OCI-LY1 (cell line): ENCODE results near the gene CATSPER2.
"Not testable (repeated sequence)": the region's sequence is repeated elsewhere in the genome, so short reads cannot be mapped to it uniquely, and the experiment has no call there.

ENCODE experiments used
- EZH2 ChIP-seq: fragments of 200-600 bp; sonication (generic), shearing (Covaris generic); IDR thresholded peaks from 2 replicates; pipeline ENCODE4 v1.8.0; 2017; ENCODE audit warnings: borderline replicate concordance, mixed run types, mild to moderate bottlenecking, antibody characterized with exemption, low read length, moderate library complexity, mixed read lengths
- TF ChIP-seq, protein P1 (sequence below): fragments of 200-600 bp; sonication (generic), shearing (Covaris generic); IDR thresholded peaks from 2 replicates; pipeline ENCODE4 v1.5.1; 2017; ENCODE audit warnings: mild to moderate bottlenecking, antibody characterized with exemption, low read length, moderate library complexity, mixed read lengths

DNA sequence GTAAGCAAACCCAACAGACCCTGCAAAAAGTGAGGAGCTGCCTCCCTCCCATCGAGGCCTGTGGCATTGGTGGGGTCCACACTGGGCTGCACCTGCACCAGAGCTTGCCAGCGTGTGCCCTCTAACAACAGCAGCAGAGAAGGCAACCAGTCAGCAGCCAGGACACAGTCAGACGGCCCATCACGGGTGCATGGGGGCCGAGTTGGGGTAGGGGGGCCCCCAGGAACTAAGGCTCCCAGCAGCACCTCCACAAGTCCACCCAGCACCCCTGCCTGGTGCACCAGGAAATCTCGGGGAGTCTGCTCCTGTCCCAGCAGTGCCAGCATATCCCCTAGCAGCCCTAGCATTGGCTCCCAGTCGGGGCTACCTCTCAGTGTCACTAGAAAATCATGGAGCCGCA, 30.9 kb downstream of the CATSPER2 start:
- not testable (repeated sequence) for TF ChIP-seq EZH2
- TF ChIP-seq, protein P1, sequence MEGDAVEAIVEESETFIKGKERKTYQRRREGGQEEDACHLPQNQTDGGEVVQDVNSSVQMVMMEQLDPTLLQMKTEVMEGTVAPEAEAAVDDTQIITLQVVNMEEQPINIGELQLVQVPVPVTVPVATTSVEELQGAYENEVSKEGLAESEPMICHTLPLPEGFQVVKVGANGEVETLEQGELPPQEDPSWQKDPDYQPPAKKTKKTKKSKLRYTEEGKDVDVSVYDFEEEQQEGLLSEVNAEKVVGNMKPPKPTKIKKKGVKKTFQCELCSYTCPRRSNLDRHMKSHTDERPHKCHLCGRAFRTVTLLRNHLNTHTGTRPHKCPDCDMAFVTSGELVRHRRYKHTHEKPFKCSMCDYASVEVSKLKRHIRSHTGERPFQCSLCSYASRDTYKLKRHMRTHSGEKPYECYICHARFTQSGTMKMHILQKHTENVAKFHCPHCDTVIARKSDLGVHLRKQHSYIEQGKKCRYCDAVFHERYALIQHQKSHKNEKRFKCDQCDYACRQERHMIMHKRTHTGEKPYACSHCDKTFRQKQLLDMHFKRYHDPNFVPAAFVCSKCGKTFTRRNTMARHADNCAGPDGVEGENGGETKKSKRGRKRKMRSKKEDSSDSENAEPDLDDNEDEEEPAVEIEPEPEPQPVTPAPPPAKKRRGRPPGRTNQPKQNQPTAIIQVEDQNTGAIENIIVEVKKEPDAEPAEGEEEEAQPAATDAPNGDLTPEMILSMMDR = not testable (repeated sequence)
